GM12878 (cell line): ENCODE data around the gene DLG2. TPM values are rescaled to one million over a fixed set of nuclear protein-coding genes. Genes with fewer than 3 reads are reported as not detected.

ENCODE experiments used
- ATAC-seq: fragments of 200-7000 bp; cut with Tn5 transposase; 3 replicates; pipeline ENCODE4 v1.9.1; 2020; ENCODE audit warnings: mild to moderate bottlenecking, moderate library complexity
- BruUV-seq: library from RNA; stranded (reverse); fragments of 400-500 nt; replicated peaks from 2 replicates; lab custom pipeline; 2021; lab: Mats Ljungman, UMichigan
- CTCF ChIA-PET: fragments of 300-600 bp; sonication (Branson Sonifier 250); formaldehyde crosslinking; extraction: SDS; loops from one replicate; lab custom pipeline; 2021; ENCODE audit warnings: inconsistent platforms; lab: Yijun Ruan, JAX
- POLR2A ChIA-PET: fragments of 350-600 bp; formaldehyde crosslinking; extraction: SDS; loops from one replicate; lab custom pipeline; 2021; ENCODE audit warnings: inconsistent platforms; lab: Charles Lee
- RAD21 ChIA-PET: fragments of 300-600 bp; sonication (Branson Sonifier 250); formaldehyde crosslinking; loops from one replicate; lab custom pipeline; 2023; ENCODE audit warnings: antibody characterized with exemption; ENCODE audit not compliant: unreplicated experiment; lab: Charles Lee
- SMC1A ChIA-PET: fragments of 300-600 bp; sonication (Branson Sonifier 250); formaldehyde crosslinking; loops from one replicate; lab custom pipeline; 2023; ENCODE audit not compliant: unreplicated experiment, uncharacterized antibody; lab: Charles Lee
- DNase-seq: peaks from one replicate; pipeline ENCODE4 v3.0.0-alpha.2; 2011; ENCODE audit warnings: low read depth, low spot score
- FAIRE-seq: peaks from 3 replicates; lab custom pipeline; 2011; peaks lifted over from hg19 to GRCh38; lab: Jason Lieb, UNC
- H2AFZ ChIP-seq: 2 replicates; pipeline ENCODE4 v1.6.0; 2011; ENCODE audit warnings: low read depth, low read length, control low read depth; ENCODE audit not compliant: control insufficient read depth
- H3K27ac ChIP-seq: 2 replicates; pipeline ENCODE4 v1.5.1; 2011; ENCODE audit warnings: control low read depth; ENCODE audit not compliant: control insufficient read depth, insufficient read depth
- H3K27me3 ChIP-seq, 2 experiments: replicated peaks in 1 of 2; 2 replicates each; pipeline versions ENCODE4 v1.6.0 to v1.6.1; 2011; ENCODE audit warnings: low read length in 1 of 2; ENCODE audit not compliant: control insufficient read depth in 2 of 2, insufficient read depth in 2 of 2
- H3K36me3 ChIP-seq, 2 experiments: 2 replicates each; pipeline ENCODE4 v1.5.1; 2011; ENCODE audit warnings: low read length in 1 of 2; ENCODE audit not compliant: control insufficient read depth in 2 of 2, insufficient read depth in 2 of 2
- H3K4me1 ChIP-seq: 2 replicates; pipeline ENCODE4 v1.6.1; 2011; ENCODE audit warnings: mild to moderate bottlenecking, low read length, moderate library complexity, mixed read lengths; ENCODE audit not compliant: control insufficient read depth, insufficient read depth
- H3K4me2 ChIP-seq: 2 replicates; pipeline ENCODE4 v1.6.0; 2011; ENCODE audit warnings: control low read depth; ENCODE audit not compliant: control insufficient read depth, insufficient read depth
- H3K4me3 ChIP-seq: fragments of 200-600 bp; sonication (generic); 2 replicates; pipeline ENCODE4 v1.5.1; 2016
- H3K79me2 ChIP-seq: 2 replicates; pipeline ENCODE4 v1.6.0; 2011; ENCODE audit warnings: low read length; ENCODE audit not compliant: control insufficient read depth, insufficient read depth
- H3K9ac ChIP-seq: 2 replicates; pipeline ENCODE4 v1.8.0; 2011; ENCODE audit warnings: low read length, control low read depth, mixed read lengths; ENCODE audit not compliant: control insufficient read depth, insufficient read depth
- H3K9me3 ChIP-seq: replicated peaks from 3 replicates; pipeline ENCODE4 v1.5.1; 2011; ENCODE audit warnings: mild to moderate bottlenecking, low read length; ENCODE audit not compliant: control insufficient read depth, insufficient read depth
- H4K20me1 ChIP-seq: 2 replicates; pipeline ENCODE4 v1.6.0; 2011; ENCODE audit not compliant: control insufficient read depth, insufficient read depth
- BCL11A ChIP-seq: IDR thresholded peaks from 2 replicates; pipeline ENCODE4 v1.6.1; 2011; ENCODE audit warnings: low read depth, low read length
- BMI1 ChIP-seq: fragments of 450-650 bp; IDR thresholded peaks from 2 replicates; pipeline ENCODE4 v1.6.1; 2016; ENCODE audit warnings: mild to moderate bottlenecking, moderate library complexity, borderline replicate concordance
- CREB1 ChIP-seq: IDR thresholded peaks from 2 replicates; pipeline ENCODE4 v1.6.1; 2012; ENCODE audit warnings: low read depth, mild to moderate bottlenecking, inconsistent platforms
- EGR1 ChIP-seq, 2 experiments: IDR thresholded peaks; 1 replicate in 1 of 2; 2 replicates in 1 of 2; pipeline ENCODE4 v1.6.1; 2011 to 2012; ENCODE audit warnings: low read depth in 2 of 2, low read length in 2 of 2, borderline replicate concordance in 1 of 2, mild to moderate bottlenecking in 1 of 2, moderate library complexity in 1 of 2
- IKZF2 ChIP-seq, 2 experiments: fragments of 450-650 bp; IDR thresholded peaks; 2 replicates each; pipeline ENCODE4 v1.6.1; 2017; ENCODE audit warnings: mild to moderate bottlenecking in 2 of 2, moderate library complexity in 2 of 2
- JUNB ChIP-seq: IDR thresholded peaks from 2 replicates; pipeline ENCODE4 v1.6.1; 2016; ENCODE audit warnings: antibody characterized with exemption, mild to moderate bottlenecking
- JUND ChIP-seq: IDR thresholded peaks from 2 replicates; pipeline ENCODE4 v1.6.1; 2012; ENCODE audit warnings: low read depth, mild to moderate bottlenecking, low read length, improper control_type of control experiment, moderate library complexity
- KLF5 ChIP-seq: fragments of 450-650 bp; IDR thresholded peaks from 2 replicates; pipeline ENCODE4 v1.6.1; 2014; ENCODE audit warnings: mild to moderate bottlenecking; ENCODE audit not compliant: partially characterized antibody
- NR2F1 ChIP-seq: fragments of 450-650 bp; conservative IDR thresholded peaks from 2 replicates; pipeline ENCODE4 v1.6.1; 2017; ENCODE audit warnings: mild to moderate bottlenecking
- RCOR1 ChIP-seq: conservative IDR thresholded peaks from 2 replicates; pipeline ENCODE4 v1.6.1; 2012; ENCODE audit warnings: low read depth, low read length, improper control_type of control experiment
- RELA ChIP-seq: fragments of 450-650 bp; IDR thresholded peaks from 2 replicates; pipeline ENCODE4 v1.8.0; 2014; ENCODE audit warnings: borderline replicate concordance; ENCODE audit not compliant: partially characterized antibody
- SIN3A ChIP-seq: IDR thresholded peaks from 2 replicates; pipeline ENCODE4 v1.6.1; 2012; ENCODE audit warnings: low read depth, low read length, improper control_type of control experiment
- SREBF1 ChIP-seq: IDR thresholded peaks from 2 replicates; pipeline ENCODE4 v1.6.1; 2012; ENCODE audit warnings: mild to moderate bottlenecking, low read length
- SREBF2 ChIP-seq: IDR thresholded peaks from 2 replicates; pipeline ENCODE4 v1.6.1; 2012; ENCODE audit warnings: mild to moderate bottlenecking, low read length
- TCF3 ChIP-seq: IDR thresholded peaks from 2 replicates; pipeline ENCODE4 v1.6.1; 2012; ENCODE audit warnings: low read depth, mild to moderate bottlenecking, low read length, borderline replicate concordance; ENCODE audit not compliant: insufficient read depth
- WRNIP1 ChIP-seq: IDR thresholded peaks from 2 replicates; pipeline ENCODE4 v1.6.1; 2011; ENCODE audit warnings: low read depth, low read length, improper control_type of control experiment, borderline replicate concordance
- YBX1 ChIP-seq: fragments of 450-650 bp; IDR thresholded peaks from 2 replicates; pipeline ENCODE4 v1.6.1; 2016; ENCODE audit warnings: antibody characterized with exemption
- ZNF384 ChIP-seq: IDR thresholded peaks from 2 replicates; pipeline ENCODE4 v1.6.1; 2012; ENCODE audit warnings: low read depth, mild to moderate bottlenecking, low read length, improper control_type of control experiment, borderline replicate concordance
- WGBS: methylation state at CpG from one replicate; pipeline ENCODE4 v1.1.6; 2016; ENCODE audit warnings: low lambda C conversion rate; ENCODE audit not compliant: insufficient replicate concordance, insufficient coverage; ENCODE audit errors: missing lambda C conversion rate; 5-methylcytosine and 5-hydroxymethylcytosine counted together
- in situ Hi-C: fragments of 300-500 bp; cut with MboI; formaldehyde crosslinking; loops from 9 replicates; pipeline ENCODE4 v1.14.3; 2018; ENCODE audit warnings: mixed read lengths
- intact Hi-C: fragments of 100-400 bp; cut with micrococcal nuclease; formaldehyde crosslinking; loops from one replicate; pipeline ENCODE4 v1.14.2; 2022; ENCODE audit not compliant: unreplicated experiment
- polyA plus RNA-seq, 11 experiments: library from polyadenylated mRNA; depleted of rRNA in 4 of 11; unstranded in 6 of 11; stranded (reverse) in 5 of 11; fragments of >200 nt; fragmentation: Nextera tagmentation in 4 of 11; fragmentation: Illumina TruSeq in 1 of 11; extraction: Ambion mirVana in 4 of 11; extraction: Trizol in 1 of 11; gene quantifications; 1 replicate in 1 of 11; 2 replicates in 10 of 11; pipeline versions ENCODE4 v1.2.1 to v1.2.3, GENCODE V29; 2011 to 2016; ENCODE audit warnings: inconsistent platforms in 2 of 11, missing spikeins in 2 of 11, low read depth in 1 of 11
- total RNA-seq, 4 experiments: library from RNA; depleted of rRNA in 3 of 4; stranded (reverse); fragments of >200 nt in 3 of 4; fragmentation: Illumina TruSeq in 1 of 4; extraction: Trizol in 1 of 4; gene quantifications; 2 replicates each; pipeline versions ENCODE4 v1.2.1 to v1.2.3, GENCODE V29; 2013 to 2021
- TF ChIP-seq, protein P1 (sequence below): fragments of 450-650 bp; IDR thresholded peaks from 2 replicates; pipeline ENCODE4 v1.6.1; 2018; ENCODE audit warnings: mild to moderate bottlenecking, low read depth, moderate library complexity; ENCODE audit not compliant: partially characterized antibody
- TF ChIP-seq, protein P2 (sequence below): fragments of 450-650 bp; IDR thresholded peaks from 2 replicates; pipeline ENCODE4 v1.6.1; 2016; ENCODE audit warnings: mild to moderate bottlenecking, moderate library complexity, borderline replicate concordance

DLG2 gene
- total and polyA plus RNA-seq, 10 of the 15 experiments (the other 5 are each of a cell fraction or from before 2014, with no cell fraction given), result 0.09 to 0.98 (median 0.35) TPM

DNA sequence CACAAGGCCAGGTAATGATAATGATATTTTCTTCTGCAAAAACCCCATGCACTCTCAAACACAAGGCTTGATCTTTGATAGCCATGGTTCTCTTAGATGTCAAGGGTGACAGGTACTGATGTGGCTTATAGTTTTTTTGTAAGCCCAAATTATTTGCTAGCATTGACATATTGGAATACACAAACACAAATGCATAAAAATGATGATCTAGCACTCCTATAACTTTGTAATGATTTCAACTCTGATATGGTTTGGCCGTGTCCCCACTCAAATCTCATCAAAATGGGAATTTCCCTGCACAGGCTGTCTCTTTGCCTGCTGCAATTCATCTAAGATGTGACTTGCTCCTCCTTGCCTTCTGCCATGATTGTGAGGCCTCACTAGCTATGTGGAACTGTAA lies 1768.5 kb downstream of the DLG2 start (continued):
- no peak for TF ChIP-seq BCL11A
- TF ChIP-seq JUND, result no peak
- TF ChIP-seq SREBF1, result no peak
- TF ChIP-seq WRNIP1, result no peak
- TF ChIP-seq SREBF2, result no peak
- no peak for TF ChIP-seq ZNF384
- no peak for TF ChIP-seq SIN3A
- no peak for TF ChIP-seq YBX1
- no peak for TF ChIP-seq CREB1
- no peak for TF ChIP-seq NR2F1
- no peak for TF ChIP-seq RCOR1
- TF ChIP-seq, protein P1, sequence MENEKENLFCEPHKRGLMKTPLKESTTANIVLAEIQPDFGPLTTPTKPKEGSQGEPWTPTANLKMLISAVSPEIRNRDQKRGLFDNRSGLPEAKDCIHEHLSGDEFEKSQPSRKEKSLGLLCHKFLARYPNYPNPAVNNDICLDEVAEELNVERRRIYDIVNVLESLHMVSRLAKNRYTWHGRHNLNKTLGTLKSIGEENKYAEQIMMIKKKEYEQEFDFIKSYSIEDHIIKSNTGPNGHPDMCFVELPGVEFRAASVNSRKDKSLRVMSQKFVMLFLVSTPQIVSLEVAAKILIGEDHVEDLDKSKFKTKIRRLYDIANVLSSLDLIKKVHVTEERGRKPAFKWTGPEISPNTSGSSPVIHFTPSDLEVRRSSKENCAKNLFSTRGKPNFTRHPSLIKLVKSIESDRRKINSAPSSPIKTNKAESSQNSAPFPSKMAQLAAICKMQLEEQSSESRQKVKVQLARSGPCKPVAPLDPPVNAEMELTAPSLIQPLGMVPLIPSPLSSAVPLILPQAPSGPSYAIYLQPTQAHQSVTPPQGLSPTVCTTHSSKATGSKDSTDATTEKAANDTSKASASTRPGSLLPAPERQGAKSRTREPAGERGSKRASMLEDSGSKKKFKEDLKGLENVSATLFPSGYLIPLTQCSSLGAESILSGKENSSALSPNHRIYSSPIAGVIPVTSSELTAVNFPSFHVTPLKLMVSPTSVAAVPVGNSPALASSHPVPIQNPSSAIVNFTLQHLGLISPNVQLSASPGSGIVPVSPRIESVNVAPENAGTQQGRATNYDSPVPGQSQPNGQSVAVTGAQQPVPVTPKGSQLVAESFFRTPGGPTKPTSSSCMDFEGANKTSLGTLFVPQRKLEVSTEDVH, result no peak
- TF ChIP-seq IKZF2 (IDR thresholded peaks at IDR 0.05), result no peak

DNA sequence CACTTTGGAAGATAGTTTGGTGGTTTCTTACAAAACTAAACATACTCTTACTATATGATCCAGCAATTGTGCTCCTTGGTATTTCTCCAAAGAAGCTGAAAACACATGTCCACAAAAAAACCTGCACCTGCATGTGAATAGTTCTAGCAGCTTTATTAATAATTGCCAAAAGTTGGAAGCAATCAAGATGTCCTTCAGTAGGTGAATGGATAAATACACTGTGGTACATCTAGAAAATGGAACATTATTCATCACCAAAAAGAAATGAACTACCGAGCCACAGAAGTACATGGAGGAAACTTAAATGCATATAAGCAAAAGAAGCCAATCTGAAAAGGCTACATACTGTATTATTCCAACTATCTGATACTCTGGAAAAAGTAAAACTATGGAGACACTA lies 1771.9 kb downstream of the DLG2 start:
- no peak for ATAC-seq
- RAD21 ChIA-PET, result no interaction called here
- intact Hi-C loops, result no loop called here
- TF ChIP-seq, protein P2, sequence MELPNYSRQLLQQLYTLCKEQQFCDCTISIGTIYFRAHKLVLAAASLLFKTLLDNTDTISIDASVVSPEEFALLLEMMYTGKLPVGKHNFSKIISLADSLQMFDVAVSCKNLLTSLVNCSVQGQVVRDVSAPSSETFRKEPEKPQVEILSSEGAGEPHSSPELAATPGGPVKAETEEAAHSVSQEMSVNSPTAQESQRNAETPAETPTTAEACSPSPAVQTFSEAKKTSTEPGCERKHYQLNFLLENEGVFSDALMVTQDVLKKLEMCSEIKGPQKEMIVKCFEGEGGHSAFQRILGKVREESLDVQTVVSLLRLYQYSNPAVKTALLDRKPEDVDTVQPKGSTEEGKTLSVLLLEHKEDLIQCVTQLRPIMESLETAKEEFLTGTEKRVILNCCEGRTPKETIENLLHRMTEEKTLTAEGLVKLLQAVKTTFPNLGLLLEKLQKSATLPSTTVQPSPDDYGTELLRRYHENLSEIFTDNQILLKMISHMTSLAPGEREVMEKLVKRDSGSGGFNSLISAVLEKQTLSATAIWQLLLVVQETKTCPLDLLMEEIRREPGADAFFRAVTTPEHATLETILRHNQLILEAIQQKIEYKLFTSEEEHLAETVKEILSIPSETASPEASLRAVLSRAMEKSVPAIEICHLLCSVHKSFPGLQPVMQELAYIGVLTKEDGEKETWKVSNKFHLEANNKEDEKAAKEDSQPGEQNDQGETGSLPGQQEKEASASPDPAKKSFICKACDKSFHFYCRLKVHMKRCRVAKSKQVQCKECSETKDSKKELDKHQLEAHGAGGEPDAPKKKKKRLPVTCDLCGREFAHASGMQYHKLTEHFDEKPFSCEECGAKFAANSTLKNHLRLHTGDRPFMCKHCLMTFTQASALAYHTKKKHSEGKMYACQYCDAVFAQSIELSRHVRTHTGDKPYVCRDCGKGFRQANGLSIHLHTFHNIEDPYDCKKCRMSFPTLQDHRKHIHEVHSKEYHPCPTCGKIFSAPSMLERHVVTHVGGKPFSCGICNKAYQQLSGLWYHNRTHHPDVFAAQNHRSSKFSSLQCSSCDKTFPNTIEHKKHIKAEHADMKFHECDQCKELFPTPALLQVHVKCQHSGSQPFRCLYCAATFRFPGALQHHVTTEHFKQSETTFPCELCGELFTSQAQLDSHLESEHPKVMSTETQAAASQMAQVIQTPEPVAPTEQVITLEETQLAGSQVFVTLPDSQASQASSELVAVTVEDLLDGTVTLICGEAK, result no peak
- TF ChIP-seq BMI1, result no peak
- TF ChIP-seq YBX1, result no peak
- TF ChIP-seq TCF3, result no peak
- no peak for TF ChIP-seq JUNB
- no peak for TF ChIP-seq RELA
- no peak for TF ChIP-seq EGR1 (IDR thresholded peaks at IDR 0.05; ENCODE audit: borderline replicate concordance in 1 of 2, low read depth in 2 of 2, low read length in 2 of 2)
- no peak for TF ChIP-seq KLF5

More for the DNA sequence above, 1771.9 kb downstream of the DLG2 start:
- SMC1A ChIA-PET, result no interaction called here
- 0% methylated on average over 1 of the region's 1 CpG for WGBS
- Histone ChIP-seq H4K20me1 (no peaks in the 10 kb centered on the region), H3K27ac (no peak overlapping the region), H2AFZ (no peak overlapping the region), H3K4me2 (no peak overlapping the region), H3K4me1 (no peaks in the 10 kb centered on the region), H3K27me3 (no peaks in the 10 kb centered on the region; a peak in 1 of 4 replicates), H3K79me2 (no peaks in the 10 kb centered on the region), H3K9ac (no peak overlapping the region), H3K9me3 (no peaks in the 10 kb centered on the region), H3K36me3 (no peaks in the 10 kb centered on the region), H3K4me3 (no peak overlapping the region)
- FAIRE-seq, result no peak
- CTCF ChIA-PET, result no interaction called here
- BruUV-seq, result no TSS peak
- POLR2A ChIA-PET, result no interaction called here
- DNase-seq, result no peak
- in situ Hi-C loops, result no loop called here
